Activated CD4-positive, CD25-positive, alpha-beta regulatory T cell treated with anti-CD3 and anti-CD28 coated beads, Interleukin-2, amount 50 U/mL, for 24 hours (primary cell): ENCODE data around the gene TMEM132A.

Experiments
- ATAC-seq, 2 donors: fragments of 150-1000 bp; cut with Tn5 transposase; one replicate each; pipeline ENCODE4 v1.10.0; 2021; ENCODE audit warnings: mild to moderate bottlenecking in 1 of 2, moderate library complexity in 1 of 2

TMEM132A gene

DNA sequence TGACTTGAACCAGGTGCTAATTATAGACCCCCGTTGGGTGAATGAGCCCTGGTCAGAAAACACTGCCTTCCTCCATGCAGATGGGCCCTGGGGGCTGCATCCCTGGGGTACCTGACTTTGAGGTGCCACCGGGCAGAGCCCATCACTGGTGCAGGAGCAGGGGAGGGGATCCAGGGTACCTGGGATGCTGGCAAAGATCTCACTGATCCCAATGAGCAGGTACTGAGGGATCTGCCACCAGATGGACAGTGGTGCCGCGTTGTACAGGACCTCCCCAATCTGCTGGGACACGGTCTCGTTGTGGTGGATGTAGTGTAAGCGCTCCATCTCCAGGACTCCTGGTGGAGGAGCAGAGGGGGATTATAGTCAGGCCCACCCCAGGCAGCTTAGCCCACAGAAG is 15.0 kb downstream of the TMEM132A start:
- no peak for ATAC-seq

DNA sequence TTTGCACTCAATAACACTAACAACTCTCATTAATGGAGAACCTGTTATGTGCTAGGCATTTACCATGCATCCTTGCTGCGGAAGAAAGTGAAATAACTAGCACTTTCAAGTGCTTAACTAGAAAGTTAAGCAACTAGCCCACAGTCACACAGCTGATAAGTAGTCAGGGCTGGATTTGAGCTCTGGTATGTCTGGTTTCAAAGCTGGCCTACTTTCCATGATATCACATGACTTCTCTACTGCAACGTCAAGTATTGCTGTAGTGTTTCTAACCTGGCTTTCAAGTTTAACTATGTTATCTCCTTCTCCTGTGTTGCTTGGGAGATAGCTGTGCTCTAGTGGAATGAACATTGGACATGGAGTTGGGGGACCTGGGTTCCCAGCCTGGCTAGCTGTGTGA is 15.6 kb downstream of the TMEM132A start:
- peak in 1 of 2 donors; percentile 7 for ATAC-seq

DNA sequence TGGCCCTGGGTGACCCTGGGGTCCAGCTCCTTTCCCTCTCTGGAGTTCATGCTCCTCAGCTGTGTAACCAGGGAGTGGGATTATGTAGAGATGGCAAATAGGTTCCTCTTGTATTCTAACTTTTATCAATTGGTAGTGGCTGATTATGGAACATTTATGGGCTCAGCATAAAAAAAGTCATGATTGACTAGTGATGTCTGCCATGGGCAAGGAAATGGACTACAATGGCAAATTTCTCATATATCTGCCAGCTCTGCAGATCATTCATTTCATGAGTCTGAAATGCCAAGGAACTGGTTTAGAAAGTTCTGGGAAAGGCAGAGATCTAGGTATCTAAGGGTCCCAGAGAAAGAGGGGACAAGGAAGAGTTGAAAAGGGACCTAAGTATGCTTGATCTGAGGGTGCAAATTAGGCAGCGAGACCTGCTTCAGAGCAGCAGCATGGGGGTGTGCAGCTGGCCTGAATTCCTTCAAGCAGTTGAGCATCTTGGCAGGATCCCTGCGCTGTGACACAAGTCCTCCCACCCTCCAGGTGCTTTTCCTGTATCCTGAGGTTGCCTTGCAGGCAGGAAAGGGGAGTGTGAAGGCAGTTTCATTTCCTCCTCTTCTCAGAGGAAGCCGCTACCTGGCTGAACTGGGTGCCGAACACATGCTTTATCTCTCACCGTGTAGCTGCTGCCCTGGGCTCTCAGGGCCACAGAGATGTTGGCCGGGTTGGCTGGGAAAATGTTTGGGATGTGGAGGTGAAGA is 17.3 kb downstream of the TMEM132A start:
- ATAC-seq, result no peak

DNA sequence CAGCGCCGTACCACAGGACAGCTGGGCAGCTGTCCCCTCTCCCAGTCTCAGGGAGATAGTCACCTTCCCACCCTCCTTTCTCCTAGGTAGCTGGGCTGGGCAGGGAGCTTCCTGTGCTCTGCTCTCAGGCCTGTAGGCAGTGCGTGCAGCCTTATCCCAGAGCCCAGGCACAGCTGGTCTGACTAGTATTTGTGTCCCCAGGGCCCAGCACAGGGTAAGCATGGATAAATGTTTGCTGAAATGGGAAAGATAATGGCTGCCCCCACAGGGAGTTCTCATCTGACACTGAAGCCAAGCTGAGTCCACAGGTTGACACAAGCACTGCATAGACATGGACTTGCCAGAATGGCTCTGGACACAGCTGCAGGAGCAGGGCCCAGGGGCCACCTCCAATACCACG is 18.0 kb downstream of the TMEM132A start:
- ATAC-seq, result no peak

DNA sequence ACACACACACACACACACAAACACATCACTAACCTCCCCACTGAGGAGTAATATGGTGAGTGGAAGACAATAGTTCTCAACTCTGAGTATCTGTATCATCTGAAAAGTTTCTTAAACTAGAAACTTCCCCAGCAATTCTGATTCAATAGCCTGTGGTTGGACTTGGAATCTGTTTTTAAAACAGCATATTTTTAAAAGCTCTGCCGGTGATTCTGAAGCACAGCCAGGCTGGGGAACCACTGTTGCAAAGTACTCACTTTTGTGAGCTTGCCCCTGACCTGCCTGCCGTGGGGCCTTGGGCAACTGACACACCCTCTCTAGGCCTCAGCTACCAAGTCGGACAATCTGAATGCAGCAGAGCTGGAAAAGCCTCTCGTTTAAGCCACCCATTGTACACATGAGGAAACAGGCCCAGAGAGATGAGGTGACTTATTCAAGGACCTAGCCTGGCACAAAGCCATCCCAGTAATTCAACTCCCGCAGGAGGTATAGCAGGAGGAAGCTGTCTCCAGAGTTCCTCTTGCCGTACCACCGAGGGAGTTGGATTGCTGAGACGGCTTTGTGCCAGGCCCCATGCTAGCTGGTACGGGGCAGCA is 18.8 kb downstream of the TMEM132A start:
- no peak for ATAC-seq

DNA sequence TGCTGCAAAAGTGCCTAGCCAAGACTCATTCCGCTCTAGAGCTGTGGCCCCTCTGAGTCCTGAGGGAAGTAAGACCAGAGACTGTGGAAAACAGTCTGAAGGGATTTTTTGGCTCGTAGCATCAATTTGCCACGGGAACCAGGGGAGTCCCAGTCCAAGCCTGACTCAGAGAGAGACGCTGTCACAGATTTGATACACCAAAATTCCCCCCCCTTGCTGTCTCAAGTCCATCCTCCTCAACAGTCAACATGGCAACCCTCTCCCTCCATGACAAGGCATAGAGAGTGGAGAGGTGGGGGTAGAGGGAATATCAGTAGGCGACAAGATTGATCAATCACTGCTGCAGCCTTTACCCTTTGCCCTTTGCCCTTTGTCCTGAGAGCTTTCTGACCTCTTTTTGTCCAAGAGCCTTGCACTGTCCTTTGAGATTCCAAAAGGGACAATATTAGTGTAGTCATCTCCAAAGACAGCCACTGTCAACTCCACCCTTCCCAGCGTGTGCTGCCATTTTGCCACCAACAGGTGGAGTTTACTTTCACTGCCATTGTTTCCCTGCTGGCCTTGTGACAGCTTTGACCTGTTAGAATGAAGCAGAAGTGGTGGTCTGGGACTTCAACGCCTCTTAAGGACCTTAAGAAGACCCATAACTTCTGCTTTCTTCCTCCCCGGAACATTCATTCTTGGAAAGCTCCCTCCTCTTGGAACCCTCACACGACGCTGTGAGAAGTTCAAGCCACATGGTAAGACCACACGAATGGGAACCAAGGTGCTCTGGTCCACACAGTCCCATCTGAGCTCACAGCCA is 20.4 kb downstream of the TMEM132A start:
- peak; percentile 28 to 43 for ATAC-seq

DNA sequence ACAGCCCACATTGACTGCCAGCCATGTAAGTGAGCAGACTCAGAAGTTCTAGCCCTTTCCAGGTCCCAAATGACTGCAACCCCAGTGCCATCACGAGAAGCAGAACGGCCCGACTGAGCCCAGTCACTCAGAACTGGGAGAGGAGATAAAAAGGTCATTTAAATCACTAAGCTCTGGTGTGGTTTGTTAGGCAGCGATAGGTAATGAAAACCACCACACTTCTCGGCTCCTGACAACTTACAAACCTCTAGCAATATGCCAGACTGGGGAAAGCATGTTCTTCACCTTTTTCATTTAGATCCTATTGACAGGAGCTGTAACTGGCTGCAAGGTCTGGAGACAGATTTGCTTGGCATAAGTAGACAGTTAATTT is 21.0 kb downstream of the TMEM132A start:
- no peak for ATAC-seq

DNA sequence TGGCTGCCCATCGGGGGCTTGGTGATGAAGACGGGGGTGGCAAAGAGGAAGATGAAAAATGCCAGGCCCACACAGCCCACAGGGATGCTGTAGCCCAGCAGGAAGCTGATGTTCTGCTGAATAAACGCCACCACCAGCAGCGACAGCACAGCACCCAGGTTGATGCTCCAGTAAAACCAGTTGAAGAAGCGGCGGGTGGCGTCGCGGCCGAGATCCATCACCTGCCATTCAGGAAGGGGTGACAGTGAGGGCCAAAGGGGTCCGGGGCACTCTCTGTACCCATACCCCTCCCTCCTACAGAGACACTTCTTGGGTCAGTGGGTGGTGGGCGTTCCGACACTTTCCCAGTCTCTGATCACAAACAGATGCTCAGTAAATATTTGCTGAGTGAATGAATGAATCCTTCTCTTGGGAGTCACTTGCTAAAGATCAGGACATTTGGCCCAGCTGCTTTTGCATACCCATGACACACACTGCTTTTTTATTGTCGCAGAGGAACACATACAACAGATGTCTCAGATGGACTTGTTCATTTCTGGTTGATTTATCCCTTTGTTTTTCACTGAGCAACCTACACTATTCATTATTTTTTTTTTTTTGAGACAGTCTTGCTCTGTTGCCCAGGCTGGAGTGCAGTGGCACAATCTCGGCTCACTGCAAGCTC is 22.5 kb downstream of the TMEM132A start:
- no peak for ATAC-seq

DNA sequence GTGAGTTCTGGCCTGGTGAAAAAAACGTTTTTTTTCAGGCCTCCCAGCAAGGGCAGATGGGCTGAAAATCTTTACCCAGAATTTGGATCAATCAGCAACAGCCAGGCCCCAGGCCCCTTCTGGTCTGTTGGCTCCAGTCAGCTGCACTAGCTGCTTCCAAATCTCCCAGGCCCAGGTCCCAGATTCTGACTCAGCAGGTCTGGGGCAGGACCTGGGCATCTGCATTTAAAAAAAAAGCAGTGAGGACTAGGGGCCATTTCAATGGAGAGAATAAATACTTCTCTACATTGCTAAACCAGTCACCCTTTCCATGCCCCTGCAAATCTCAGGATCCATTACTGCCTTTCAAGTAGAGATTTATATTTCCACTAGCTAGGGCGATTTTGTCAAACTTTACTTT is 23.4 kb downstream of the TMEM132A start:
- no peak for ATAC-seq

DNA sequence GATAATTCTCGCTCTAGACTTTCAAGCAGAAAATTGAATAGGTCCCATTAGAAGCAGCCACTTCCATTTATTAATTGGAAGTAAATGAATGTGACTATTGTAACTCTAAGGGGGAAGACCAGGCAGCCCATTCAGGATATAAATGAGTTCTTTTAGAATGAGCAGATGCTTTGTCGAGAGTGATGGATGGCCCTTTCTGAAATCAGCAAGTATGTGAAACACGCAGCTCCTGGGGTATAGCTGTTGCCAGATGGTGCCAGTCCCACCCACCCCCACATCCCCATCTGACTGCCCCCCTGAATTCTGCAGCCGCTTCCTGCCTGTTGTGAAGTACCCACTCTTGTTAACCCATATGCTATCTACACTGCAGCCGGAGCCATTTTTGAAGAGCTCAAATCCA is 24.0 kb downstream of the TMEM132A start:
- no peak for ATAC-seq

DNA sequence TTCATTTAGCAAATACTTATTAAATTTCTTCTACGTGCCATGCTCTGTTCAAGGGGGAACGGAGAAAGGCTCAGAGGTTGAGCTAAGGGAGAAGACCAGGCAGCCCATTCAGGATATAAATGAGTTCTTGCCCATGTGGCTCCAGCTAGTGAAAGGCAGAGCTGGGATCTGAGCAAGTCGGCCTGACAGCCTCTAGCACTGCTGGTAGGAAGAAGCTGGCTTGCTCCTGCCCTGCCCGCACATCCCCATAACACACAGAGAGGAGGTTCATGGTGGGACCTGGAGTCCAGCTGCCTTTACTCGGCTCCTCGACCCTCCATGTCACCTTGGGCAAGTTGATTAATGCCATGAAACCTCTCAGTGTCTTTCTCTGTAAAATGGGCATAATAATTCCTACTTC is 25.8 kb downstream of the TMEM132A start:
- ATAC-seq, result no peak

DNA sequence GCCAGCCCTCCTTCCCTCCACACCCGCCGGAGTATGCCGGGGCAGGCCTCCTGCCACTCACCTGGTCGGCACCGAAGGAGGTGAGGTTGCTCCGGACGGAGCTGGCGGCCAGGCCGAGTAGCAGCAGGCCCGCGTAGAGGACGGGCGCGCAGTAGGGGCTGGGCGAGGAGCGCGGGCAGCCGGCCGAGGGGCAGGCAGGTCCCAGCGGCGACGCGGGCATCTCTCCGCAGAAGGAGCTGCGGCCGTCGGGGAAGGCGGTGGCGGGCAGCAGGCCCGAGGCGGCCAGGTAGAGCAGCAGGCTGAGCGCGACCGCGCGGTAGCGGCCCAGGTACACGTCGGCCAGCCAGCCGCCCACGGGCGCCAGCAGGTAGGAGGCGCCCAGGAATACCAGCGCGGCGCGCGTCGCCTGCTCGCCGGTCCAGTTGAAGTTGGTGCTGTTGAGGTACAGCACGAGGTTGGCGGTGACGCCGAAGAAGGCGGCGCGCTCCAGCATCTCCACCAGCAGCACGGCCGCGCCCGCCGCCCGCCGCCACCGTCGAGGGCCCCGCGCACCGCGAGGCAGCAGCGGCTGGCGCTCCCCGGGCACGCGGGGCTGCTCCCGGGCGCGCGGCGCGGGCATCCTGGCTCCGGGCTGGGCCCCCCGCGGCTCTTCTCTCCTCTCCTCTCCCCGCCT is 26.8 kb downstream of the TMEM132A start:
- peak in 1 of 2 donors; percentile 39 for ATAC-seq

DNA sequence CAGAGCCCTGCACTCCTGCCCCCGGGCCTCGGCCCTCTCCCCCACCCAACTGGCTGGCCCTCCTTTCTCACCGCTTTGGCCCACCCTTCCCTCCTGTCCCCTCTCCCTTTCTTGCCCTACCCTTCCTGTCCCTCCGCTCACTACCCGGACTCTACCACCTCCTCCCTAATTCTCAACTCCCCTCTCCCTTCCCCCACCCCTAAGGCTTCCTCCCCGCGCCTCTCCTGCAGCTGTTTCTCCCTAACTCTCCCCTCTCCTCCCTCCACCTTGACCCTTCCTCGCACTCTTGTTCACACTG is 27.3 kb downstream of the TMEM132A start:
- ATAC-seq, result no peak

DNA sequence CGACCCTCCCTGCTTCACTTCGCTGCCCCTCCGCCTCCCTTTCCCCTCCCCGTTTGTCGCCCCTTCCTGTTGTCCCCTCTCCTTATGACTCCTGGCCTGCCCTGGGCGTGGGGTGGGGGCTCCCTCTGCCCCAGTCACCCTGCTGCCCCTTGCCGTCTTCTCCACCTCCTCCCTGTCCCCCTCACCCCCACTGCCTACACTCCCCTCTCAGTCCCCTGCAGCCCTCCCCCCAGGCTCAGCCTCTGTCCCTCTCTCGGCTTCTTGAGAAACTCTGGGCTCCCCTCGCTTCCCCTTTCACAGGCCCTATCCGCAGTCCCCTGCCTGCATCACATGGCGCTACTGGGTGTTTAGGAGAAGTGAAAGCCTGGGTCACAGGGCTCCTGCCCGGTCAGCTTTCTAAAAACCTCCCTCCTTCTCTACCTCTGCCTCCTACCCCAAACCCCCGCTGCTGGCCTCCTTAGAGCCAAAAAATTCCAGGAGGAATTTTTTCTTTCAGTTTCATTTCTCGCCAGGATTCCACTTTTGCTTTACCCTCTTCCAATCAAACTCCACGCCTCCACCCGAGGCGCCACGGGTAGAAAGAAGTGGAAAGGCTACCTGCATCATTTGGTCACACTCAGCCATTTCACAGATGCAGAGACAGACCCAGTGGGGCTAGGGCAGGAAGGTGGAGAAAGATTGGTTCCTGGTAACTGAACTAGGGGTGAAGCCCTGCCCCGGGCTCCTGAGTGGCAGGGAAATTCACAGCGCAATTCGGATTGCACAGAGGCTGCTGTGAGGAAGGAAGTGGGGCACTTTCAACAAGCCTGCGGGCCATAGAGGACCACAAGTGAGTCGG is 27.9 kb downstream of the TMEM132A start, which contains the start of gene SLC15A3:
TSS of gene SLC15A3 (minus strand) at position 273 of the 838 bp plus-strand sequence. CDS start 625 bp downstream, outside the sequence.
- peak; percentile 52 to 67 for ATAC-seq

DNA sequence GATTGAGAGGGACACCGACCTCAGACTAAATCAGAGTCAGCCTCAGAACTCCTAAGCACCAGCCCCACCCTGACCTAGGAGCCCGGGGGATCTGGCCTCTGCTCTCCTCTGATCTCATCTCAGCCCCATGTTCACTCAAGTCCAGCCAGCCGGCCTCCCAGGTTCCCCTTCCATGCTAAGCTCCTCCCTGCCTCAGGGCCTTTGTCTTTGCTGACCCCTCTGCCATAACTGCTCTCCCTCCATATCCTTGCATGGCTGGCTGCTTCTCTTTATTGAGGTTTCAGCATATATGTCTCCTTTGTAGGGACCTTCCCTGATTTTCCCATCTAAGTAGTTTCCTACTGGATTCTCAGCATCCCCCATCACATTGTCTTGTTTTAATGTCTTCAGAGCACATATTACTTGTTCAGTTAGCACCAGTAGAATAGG is 28.5 kb downstream of the TMEM132A start:
- no peak for ATAC-seq

DNA sequence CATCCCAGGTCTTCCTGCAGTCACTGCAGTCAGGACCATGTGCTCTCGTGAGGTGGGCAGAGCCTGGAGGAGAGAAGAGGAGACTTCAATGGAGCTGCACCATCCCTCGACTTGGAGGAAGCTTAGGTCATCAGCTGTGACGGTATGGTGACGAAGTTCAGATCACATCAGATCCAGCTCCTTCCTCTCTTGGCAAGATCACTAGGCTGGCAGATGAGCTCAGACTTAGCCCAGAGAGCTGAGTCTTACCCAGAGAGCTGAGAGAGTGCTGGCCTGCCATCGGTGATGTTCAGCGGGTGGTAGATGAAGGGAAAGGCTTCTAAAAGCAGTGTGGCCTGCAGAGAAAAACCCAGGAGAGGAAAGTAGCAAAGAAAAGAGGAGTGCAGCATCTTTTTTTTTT is 29.5 kb downstream of the TMEM132A start:
- no peak for ATAC-seq

DNA sequence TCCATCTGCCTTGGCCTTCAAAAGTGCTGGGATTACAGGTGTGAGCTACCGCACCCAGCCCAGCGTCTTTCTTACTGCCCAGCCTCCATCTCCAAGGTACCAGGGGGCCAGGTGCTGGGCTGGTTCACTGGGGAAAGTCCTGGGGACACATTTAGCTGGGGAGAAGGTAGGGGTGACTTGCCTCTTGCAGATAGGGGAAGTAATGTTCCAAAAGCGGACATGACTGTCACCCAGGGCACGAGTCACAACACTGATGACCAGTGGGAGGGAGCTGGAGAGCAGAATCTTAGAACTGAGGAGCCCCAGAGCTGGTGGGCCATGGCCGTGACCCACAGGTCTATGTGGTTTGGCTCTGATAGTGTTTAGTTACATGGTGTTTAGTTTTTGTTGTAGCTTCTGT is 30.2 kb downstream of the TMEM132A start:
- ATAC-seq, result no peak

DNA sequence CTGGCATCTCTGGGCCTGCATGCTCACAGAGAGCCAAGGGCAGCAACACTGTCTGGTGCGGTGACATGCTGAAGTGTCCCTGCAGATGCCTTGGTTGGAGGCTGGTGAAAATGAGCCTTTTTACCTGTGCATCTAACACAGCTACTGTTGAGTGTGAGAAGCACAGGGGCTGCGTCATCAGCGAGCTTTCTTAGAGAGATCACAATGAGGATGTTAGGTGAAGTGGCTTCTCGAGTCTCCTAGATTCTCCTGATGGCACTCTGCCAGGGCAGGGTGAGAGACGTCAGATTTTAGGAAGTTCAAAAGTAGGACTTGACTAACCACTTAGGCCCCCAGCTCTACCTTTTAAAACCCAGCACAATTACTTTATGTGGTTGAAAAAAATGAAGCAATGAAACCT is 31.3 kb downstream of the TMEM132A start:
- no peak for ATAC-seq

DNA sequence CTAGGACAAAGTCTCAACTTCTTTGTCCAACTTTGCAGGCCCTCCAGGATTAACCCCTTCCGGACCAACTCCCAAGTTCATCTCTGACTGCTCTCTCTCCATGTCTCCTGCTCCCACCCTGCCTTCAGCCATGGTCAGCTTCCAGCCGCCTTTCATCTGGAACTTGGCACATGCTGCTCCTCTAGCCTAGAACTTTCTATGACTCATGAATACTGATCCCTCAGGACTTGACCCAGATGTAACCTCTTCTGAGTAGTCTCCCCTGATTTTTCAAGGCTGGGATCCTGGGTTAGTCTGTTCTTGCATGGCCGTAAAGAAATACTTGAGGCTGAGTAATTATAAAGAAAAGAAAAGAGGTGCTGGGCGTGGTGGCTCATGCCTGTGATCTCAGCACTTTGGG is 32.9 kb downstream of the TMEM132A start:
- ATAC-seq, result no peak

DNA sequence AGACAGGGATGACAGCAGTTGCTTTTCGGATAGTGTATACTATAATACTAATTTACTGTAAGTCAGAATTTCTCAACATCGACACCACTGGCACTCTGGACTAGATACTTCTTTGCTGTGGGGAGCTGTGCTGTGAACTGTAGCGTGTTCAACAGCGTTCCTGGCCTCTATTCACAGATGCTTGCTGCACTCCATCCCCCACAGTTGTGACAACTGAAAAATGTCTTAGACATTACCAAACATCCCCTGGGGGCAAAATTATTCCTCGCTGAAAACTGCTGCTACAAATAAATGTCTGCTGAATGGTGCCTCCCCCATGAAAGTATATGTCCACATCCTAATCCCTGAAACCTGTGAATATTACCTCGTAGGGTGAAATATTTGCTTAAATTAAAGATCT is 35.2 kb downstream of the TMEM132A start:
- no peak for ATAC-seq

DNA sequence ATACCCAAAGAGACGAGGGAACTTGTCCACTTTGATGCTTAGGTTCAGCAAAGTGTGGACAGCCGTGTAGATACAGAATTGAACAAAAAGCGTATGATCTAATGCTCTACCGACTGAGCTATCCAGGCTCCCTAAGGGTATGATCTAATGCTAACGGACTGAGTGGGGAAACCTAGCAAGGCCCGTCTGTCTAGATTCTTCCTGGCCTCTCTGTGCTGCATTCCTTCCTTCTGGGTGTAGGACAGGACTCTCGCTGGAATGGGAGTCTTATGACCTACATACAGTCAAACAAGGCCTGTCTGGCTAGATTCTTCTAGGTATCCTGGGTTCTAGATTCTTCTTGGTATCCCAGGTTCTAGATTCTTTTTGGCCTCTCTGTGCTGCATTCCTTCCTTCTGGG is 36.1 kb downstream of the TMEM132A start:
- ATAC-seq, result no peak

DNA sequence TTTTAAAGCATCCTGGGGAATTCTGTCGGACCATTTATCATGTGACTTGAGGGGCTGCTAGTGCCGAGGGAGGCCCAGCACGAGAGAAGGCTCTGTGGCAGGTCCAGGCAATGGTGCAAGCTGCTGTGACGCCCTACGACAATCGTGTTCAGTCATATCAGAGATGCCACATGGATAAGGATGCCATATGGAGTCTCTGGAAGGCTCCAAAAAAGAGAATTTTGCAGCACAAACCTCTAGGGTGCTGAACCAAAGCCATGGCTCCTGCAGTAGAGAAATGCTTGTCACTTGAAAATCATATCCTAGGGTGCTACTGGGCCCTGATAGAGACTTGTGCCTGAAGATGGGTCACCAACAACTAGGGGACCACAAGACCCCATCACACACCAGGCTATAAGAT is 40.5 kb downstream of the TMEM132A start:
- no peak for ATAC-seq
